ENCODE results near the gene MRPL54.

Gene MRPL54

DNA sequence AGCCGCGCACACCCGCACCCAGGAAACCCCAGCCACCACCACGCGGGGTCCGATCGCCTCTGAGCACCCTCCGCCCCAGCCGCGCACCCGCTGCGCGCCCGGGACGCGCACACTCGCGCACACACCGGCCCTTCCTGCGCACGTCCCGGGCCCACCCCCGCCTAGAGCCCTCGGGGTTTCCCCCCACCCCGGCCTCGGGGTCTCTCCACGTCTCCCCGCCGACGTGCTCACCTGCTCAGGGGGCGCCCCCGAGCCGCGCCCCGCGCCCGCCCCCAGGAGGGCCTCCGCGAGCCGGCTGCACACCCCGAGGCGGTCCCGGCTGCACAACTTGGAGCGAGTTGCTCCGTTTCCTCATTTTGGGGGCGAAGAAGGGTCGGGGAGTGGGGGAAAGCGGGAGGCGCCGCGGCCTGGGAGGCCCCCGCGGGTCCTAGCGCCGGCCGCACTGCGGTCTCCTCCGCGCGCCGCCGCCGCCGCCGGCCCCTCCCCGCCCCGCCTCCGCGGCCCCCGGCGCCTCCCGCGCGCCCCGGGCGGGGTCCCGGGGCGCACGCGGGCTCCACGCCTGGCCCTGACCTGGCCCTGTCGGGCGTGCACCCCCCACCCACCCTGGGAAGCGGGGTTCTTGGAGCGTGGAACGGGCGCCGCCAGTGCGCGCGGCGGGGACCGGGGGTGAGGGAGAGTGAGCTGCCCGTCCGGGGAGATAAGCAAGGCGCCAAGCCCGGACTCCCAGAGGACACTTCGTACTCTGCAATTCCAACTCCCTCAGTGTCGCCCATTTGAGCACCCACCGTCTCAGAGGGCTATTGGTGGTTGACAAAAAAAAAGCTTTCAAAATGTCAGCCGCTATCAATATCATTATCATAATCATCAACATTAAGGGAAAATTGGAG, 23.7 kb downstream of the MRPL54 start, which contains the start of gene MATK:
MATK (minus strand) TSS at position 444 of the 887 bp plus-strand sequence. CDS start 1,246 bp downstream, outside the sequence.
- TF ChIP-seq, protein P1, sequence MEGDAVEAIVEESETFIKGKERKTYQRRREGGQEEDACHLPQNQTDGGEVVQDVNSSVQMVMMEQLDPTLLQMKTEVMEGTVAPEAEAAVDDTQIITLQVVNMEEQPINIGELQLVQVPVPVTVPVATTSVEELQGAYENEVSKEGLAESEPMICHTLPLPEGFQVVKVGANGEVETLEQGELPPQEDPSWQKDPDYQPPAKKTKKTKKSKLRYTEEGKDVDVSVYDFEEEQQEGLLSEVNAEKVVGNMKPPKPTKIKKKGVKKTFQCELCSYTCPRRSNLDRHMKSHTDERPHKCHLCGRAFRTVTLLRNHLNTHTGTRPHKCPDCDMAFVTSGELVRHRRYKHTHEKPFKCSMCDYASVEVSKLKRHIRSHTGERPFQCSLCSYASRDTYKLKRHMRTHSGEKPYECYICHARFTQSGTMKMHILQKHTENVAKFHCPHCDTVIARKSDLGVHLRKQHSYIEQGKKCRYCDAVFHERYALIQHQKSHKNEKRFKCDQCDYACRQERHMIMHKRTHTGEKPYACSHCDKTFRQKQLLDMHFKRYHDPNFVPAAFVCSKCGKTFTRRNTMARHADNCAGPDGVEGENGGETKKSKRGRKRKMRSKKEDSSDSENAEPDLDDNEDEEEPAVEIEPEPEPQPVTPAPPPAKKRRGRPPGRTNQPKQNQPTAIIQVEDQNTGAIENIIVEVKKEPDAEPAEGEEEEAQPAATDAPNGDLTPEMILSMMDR (IDR thresholded peaks at IDR 0.05) = no peak

DNA sequence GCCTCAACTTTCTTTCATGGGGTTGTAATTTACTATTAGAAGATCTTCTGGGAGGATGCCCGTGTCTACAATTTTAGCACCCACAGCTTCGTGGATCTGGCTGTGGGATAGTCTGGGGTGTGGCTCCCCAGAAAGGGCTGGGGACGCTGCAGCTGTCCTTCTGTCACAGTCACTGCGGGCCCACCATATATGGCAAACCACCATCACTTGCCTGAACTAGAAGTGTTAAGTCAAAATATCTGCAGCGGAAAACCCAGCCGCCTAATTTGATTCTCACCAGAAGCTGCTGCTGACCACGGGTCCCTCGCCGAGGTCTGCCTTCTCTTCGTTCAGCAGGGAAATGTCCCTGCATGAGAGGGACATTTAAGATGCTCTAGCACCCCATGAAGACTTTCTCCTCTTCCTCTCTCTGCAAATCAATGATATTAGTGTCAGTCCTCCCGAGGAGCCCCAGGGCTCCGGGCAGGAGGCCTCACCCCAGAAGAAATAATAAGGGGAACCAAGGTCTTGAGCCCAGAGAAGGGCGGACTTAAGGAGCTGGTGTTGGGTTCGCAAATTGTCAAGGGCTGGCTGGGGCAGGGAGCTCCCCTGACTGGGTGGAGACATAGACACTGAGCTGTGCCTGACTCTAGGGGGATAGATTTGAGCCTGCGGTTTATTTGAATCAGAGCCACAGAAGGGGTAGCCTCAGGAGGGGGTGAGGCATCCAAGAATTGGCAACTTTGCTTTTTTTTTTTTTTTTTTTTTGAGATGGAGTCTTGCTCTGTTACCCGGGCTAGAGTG, 26.7 kb downstream of the MRPL54 start:
- TF ChIP-seq, protein P1 (IDR thresholded peaks at IDR 0.05) = no peak

DNA sequence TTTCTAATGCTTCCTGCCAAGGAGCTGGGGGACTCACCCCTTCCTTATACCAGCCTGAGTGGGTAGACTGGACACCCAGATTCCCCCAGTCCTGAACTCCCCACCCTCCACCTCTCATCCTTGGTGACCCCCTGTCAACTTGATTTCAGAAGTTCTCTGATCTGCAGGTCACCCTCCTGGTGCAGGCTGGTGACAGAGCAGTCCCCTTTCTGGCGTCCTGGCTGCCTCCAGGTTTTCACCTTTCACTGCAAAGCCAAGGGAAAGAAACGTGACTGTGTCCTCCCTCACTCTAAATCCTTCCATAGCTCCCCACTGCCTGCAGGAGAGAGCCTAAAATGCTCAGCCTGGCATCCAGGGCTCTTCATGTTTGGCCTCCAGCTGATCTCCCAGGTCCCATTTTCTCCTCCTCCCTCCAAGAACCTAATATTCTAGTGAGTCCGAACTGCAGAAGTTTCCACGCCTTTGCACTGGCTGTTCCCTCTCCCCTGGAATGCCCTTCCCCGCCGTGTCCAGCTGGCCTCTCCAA, 27.8 kb downstream of the MRPL54 start:
- TF ChIP-seq, protein P1 (IDR thresholded peaks at IDR 0.05) = no peak

DNA sequence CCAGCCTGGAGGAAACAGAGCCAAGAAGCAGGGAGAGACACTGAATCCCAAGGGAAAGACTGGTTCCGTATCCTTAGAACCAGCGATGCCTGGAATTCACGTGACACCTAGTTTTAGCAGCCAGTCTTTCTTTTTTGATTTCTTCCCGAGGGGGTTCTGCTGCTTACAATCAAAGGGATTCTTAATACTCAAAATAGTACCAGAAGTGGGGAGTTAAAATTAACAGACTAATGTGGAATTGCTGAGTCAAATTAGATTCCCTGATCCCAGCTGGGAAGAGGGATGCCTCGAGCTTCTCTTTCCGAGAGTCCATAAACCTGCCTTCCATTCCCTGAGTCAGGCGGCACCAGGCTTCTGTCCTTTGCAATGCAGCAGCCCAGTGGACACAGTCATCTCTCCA, 28.5 kb downstream of the MRPL54 start:
- TF ChIP-seq, protein P1 (IDR thresholded peaks at IDR 0.05) = no peak

DNA sequence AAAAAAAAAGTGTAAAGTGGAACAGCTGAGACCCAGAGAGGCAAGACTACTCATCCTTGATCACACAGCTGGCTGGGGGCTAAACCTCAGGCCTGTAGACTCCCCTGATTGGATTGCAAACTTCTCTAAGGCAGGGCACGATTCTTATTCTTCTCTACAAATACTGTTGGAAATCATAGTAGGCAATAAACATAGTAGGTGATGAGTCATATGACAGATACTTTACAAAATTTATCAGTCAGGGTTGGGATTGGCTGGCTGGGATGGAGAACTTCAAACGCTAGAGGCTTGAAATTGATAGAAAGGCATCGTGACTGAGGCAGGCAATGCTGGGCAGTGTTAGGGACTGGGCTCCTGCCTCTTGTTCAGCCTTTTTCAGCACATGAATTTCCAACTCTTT, 29.6 kb downstream of the MRPL54 start:
- TF ChIP-seq, protein P1 (IDR thresholded peaks at IDR 0.05) = no peak

DNA sequence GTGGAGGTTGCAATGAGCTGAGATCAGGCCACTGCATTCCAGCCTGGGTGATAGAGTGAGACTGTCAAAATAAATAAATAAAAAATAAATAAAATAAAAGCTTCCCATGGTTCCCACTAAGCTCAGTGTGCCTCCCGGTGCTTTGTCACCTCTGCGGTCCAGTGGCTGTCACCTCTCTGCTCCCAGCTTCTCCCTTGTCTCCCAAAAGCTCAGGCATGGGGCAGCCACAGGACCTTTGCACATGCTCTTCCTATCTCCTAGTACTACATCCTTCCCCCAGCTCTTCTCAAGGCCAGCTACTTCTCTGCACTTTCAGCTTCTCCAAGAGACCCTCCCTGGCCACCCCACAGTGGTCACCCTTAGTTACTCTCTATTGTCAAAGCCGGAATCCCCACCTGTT, 31.3 kb downstream of the MRPL54 start:
- TF ChIP-seq, protein P1 (IDR thresholded peaks at IDR 0.05) = no peak

DNA sequence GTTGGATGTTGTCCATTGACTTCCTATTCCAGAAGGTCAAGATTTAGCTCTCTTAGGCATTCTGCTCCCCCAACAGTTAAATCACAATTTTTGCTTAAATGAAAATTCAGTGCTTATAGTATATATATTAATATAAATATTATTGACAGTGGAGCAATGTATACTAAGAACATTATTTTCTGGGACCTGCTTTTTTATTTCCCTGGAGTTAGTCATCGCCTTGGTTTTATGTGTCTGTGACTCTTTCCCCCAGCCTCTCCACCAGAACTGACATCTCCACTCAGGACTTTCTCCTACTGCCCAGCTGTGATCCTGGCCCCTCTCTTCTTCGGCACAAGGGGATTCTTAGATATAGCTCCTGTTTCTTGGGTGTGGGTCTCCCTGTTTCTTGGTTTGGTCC, 33.9 kb downstream of the MRPL54 start:
- TF ChIP-seq, protein P1 (IDR thresholded peaks at IDR 0.05) = no peak
